NCI-H2196 treated with DMSO at 0.1 percent for 48 hours (cell line): ENCODE measurements around the gene VASH2.

Source experiments
- DNase-seq: peaks from one replicate; lab custom pipeline; 2025; ENCODE audit not compliant: unreplicated experiment; lab: John Stamatoyannopoulos, UW

Gene VASH2

GRCh38 chr1:212928323-212929291 lies 21.7 kb upstream of the VASH2 start:
- no peak for DNase-seq

- DNase-seq: no peak
These were observed 19.2 kb upstream of the VASH2 start for GRCh38 chr1:212930986-212931678.

- no peak for DNase-seq
These were observed 16.4 kb upstream of the VASH2 start for GRCh38 chr1:212933815-212934471.

GRCh38 chr1:212935387-212935981 lies 14.9 kb upstream of the VASH2 start:
- no peak for DNase-seq

GRCh38 chr1:212937034-212937433 lies 13.3 kb upstream of the VASH2 start:
- no peak for DNase-seq

GRCh38 chr1:212938846-212939245 lies 11.5 kb upstream of the VASH2 start:
- DNase-seq: no peak

- no peak for DNase-seq
These were observed 8.9 kb upstream of the VASH2 start for GRCh38 chr1:212941452-212941851.

GRCh38 chr1:212942679-212943392 lies 7.5 kb upstream of the VASH2 start:
- no peak for DNase-seq

- DNase-seq: no peak
These were observed 7.0 kb upstream of the VASH2 start for GRCh38 chr1:212943393-212943710.

- no peak for DNase-seq
These were observed 6.0 kb upstream of the VASH2 start for GRCh38 chr1:212944229-212944901.

- DNase-seq: no peak
These were observed 5.3 kb upstream of the VASH2 start for GRCh38 chr1:212945056-212945455.

GRCh38 chr1:212945463-212946160 lies 4.7 kb upstream of the VASH2 start:
- no peak for DNase-seq

- DNase-seq: no peak
These were observed 3.5 kb upstream of the VASH2 start for GRCh38 chr1:212946872-212947271.

- DNase-seq: no peak
These were observed 570 bp upstream of the VASH2 start for GRCh38 chr1:212949771-212950170.

GRCh38 chr1:212951126-212951946 lies 995 bp downstream of the VASH2 start:
- no peak for DNase-seq

GRCh38 chr1:212951947-212952640 lies 1.8 kb downstream of the VASH2 start:
- DNase-seq: no peak

GRCh38 chr1:212952641-212952976 lies 2.3 kb downstream of the VASH2 start:
- no peak for DNase-seq

GRCh38 chr1:212953321-212953720 lies 3.0 kb downstream of the VASH2 start:
- DNase-seq: no peak
